ENCODE results near the gene OBP2A.

Gene OBP2A

DNA sequence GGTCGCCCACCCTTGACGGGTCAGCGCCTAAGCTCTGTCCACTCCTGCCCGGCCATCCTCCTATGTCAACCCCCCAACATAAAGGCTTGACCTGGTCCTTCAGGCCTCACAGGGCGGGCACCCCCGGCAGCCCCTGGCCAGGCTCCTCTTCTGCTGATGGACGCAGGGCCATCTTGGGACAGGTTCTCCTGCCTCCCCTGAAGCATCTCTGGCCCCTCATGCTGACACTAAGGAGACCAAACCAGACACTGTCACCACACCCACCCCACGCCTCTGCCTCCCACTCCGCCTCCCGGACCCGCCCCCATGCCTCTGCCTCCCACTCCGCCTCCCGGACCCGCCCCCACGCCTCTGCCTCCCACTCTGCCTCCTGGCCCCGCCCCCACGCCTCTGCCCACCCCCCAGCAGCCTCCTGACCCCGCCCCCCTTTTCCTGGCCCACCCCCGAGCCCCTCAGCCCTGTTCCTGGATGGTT is 6.8 kb downstream of the OBP2A start:
- no peak for ATAC-seq

DNA sequence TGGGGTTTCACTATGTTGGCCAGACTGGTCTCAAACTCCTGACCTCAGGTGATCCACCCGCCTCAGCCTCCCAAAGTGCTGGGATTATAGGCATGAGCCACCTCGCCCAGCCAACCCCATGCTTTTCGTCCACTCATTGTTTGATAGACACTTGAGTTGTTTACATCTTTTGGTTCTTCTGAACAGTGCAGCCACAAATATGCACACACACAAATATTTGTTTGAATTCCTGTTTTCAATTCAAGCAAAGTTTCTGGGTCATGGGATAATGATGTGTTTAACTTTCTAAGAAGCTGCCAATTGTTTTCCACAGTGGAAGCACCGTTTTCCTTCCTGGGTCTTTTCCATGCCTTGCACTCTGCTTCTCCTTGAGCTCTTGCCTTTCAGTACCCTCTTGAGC is 8.8 kb downstream of the OBP2A start:
- ATAC-seq, result no peak

DNA sequence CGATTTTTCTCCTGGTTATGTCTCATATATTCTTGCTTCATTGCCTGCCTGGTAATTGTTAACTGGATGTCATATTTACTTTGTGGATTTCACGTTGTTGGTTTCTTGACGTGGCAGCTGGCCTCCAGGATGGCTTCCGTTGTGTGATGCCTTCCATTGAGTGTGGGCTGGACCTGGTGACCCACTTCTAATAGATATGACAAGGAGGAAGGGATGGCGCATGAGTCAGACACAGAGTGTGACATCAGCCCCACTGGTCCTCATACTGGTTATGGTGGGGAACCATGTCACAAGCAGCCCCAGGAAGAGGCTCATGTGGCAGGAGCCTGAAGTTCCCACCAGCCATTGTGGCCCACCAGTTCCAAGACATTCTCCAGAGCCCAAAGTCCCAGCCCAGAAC is 9.3 kb downstream of the OBP2A start:
- ATAC-seq, result no peak

DNA sequence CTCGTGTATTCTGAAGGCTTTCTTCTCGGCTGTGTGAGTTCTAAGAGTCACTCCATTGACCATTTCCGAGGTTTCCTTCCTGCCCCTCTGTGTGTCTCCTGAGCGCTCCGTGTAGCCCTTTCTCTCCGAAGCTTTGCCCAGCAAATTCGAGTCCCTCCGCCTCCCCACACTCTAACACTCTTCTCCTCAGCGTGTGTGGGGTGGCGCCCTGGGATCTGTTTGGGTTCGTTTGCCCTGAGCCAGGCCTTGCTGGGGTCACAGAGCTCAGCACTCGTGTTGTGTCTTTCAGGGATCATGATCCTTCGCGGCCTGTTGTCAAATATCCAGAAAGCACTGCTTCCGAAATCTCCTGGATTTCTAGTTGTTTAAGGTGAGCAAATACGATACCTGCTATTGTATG is 10.0 kb downstream of the OBP2A start:
- no peak for ATAC-seq

DNA sequence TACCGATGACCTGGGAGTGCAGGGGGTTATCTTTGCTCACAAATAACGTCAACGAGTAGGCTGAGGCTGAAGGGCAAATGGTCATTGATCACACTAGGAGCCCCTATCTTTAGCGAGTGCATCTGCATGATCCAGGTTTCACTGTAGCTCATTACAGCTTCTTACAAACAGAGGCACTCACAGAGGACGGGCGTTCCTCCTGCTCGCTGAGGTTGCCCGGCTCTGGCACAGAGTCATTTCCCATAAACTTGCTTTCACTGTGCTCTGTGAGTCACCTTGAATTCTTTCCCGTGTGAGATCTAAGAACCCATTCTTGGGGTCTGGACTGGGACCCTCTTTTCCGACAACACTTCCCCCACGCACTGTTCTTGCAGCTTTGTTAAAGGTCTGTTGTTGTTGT is 13.7 kb downstream of the OBP2A start:
- ATAC-seq, result no peak

DNA sequence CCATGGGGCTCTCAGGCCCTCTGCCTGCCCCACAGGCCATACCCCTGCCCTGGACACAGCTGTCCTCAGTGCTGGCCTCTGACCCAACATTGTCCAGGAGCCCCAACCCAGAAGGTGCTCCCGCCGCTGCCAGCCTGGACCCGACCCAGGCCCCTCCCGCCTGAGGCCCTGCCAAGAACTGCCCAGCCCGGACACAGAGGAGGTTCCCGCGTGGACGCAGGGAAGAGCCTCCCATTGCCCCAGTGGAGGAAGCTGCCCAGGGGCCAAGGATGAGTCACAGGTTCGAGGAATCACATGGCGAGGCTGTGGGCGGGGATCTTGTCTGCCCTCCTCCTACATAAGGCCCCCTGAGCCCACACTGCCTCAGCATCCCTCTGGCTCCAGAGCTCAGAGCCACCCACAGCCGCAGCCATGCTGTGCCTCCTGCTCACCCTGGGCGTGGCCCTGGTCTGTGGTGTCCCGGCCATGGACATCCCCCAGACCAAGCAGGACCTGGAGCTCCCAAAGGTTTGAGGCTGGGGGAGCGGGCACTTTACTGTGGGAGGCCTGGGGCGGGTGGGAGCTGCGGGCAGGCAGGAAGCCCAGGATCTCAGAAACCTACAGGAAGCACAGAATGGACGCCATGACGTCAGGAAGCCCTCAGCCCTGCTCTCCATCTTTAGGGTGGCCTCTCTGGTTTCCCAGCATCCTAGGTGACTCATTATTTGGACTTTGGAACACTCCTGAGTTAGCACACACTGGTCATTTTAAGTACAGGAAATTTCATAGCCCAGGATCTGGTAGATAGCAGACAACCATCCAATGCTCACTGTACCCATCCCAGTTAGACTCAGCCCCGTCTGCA is 15.7 kb downstream of the OBP2A start, which contains the start of gene PAEP:
TSS of gene PAEP (plus strand) at position 366 of the 844 bp plus-strand sequence.
- no peak for ATAC-seq

DNA sequence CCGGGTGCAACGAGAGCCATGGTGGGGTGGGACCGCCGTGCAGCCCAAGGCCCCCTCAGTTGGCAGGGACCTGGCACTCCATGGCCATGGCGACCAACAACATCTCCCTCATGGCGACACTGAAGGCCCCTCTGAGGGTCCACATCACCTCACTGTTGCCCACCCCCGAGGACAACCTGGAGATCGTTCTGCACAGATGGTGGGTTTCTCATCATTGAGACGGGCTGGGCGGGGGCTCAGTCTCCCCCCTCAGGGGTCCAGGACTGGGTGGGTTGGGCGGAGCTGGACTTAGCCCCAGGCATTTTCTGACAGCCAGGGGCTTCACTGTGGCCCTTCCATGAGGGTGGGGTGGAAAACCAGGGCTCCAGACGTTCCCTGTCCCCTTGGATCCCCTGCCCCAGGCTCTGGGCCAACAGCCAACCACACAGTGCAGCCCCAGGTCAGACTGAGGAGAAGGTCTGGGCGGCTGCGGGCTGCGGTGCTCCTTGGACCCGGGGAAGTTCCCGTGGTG is 16.4 kb downstream of the OBP2A start:
- no peak for ATAC-seq

DNA sequence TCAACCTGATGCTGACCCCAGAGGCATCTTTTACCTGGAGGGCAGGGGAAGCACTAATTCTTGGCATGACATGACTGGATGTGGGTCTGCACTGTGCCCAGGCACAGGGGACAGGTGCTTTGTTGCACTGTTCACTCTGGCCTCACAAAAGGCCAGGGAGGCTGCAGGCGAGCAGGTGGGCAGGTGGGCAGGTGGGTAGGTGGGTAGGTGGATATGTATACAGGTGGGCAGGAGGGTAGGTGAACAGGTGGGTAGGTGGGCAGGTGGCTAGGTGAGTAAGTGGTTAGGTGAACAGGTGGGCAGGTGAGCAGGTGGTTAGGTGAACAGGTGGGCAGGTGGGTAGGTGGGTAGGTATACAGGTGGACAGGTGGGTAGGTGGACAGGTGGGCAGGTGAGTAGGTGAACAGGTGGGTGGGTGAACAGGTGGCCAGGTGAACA is 17.1 kb downstream of the OBP2A start:
- no peak for ATAC-seq

DNA sequence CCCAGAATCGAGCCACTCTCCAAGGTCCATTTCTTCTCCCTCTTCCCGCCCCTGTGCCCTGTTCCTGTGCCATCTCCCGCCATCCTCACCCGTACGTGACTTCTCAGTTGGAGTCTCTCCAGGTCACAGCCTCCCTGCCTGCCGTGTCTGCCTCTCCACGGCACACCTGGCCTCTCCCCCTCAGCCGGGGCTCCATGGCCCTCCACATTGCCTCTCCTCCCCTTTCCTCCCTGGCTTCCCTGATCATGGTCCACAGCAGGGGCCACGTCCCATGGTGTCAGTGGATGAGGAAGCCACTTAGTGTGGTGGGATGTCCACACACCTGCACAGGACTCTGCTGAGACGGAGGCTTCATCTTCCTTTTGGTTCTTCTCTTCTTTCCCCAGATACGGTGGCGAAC is 17.9 kb downstream of the OBP2A start:
- no peak for ATAC-seq

DNA sequence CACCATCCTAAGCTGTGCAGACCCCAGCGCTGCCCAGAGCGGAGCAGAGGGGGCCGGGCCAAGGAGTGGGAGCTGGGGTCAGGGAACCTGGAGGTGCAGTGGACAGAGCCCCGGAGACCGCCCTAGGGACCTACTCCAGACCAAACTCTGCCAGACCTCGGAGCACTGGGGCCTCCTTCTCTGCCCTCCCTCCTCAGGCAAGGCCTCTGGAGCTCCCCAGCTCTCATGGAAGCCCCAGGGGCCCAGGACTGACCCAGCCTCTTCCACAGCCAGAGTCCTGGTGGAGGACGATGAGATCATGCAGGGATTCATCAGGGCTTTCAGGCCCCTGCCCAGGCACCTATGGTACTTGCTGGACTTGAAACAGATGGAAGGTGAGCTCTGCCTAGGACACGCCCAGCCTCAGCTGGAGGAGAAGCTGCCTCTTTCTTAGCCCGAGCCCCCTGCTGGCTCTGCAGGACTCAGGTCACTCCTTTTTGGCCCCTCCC is 19.3 kb downstream of the OBP2A start:
- ATAC-seq, result no peak

DNA sequence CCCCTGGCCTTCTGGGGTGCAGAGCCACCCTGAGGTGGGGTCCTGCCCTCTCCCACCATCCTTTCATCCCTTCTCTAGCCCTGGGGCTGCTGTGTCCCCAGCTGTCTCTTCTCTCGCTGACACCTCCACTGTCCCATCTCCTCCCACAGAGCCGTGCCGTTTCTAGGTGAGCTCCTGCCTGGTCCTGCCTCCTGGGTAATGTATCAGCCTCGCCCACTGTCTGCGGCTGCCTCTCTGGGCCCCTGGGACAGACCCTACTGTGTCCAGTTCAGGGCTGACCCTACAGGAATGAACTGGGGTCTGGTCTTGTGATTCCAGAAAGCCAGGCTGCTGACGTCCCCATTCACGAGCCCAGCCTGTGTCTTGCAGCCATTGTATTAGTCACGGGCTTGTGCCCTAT is 19.7 kb downstream of the OBP2A start:
- ATAC-seq, result no peak

DNA sequence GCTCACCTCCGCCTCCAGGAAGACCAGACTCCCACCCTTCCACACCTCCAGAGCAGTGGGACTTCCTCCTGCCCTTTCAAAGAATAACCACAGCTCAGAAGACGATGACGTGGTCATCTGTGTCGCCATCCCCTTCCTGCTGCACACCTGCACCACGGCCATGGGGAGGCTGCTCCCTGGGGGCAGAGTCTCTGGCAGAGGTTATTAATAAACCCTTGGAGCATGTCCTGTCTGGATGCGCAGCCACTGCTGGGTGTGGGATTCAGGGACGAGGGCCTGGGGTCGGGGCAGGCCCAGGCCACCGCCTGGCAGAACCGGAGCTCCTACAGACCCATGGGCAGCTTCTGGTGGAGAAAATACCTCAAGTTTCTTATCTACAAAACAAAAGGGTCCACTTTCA is 20.6 kb downstream of the OBP2A start:
- no peak for ATAC-seq

DNA sequence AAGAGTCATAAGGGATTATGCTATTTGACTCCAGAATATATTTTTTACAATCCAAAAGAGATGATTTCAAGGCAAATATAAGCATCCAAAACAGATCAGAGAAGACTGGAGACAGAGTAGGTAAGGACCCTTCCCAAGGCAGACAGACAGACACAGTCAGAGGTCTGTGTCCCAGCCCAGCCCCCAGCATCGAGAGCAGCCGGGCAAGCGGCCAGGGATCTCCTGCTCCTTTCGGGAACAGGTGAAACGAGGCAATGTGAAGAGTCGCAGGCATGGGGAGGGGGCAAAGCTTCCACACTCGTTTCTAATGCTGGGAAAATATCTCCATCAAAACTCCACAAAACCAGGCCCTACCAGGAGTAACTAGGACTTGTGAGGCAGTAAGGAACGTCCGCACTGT is 21.4 kb downstream of the OBP2A start:
- ATAC-seq, result no peak

DNA sequence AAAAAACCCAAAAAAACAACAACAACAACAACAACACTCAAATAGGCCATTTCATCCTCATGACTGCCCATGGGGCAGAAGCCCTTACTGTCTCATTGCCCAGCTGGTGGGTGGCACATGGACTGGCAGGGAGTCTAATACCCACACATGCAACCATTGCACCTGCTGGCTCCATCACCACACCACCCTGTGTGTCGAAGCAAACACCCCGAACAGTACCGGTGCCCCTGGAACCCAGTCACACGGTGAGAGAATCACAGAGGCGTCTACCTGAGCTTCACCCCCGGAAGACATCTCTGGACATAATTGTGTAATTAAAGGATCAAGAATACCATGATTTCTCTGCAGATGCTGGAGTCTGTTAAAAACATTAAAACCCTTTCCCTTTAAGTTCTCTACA is 22.1 kb downstream of the OBP2A start:
- no peak for ATAC-seq

DNA sequence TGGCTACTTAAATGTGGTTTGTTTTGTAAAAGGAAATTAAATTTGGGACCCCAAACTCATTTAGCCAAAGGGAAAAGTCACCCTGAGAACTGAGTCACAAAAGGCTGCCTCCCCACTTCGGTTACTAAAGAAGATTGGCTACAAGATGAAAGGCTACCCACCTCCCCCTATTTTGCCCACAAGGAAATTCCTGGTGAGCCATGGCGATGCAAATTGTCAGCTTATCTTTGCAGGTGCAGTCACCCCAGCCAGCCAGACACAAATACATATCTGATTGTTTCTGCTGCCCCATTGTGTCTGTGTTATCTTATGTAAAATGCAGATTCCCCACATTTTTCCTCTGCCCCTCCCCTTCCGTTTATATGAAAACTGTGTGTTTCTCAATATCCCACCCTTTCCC is 24.5 kb downstream of the OBP2A start:
- no peak for ATAC-seq

DNA sequence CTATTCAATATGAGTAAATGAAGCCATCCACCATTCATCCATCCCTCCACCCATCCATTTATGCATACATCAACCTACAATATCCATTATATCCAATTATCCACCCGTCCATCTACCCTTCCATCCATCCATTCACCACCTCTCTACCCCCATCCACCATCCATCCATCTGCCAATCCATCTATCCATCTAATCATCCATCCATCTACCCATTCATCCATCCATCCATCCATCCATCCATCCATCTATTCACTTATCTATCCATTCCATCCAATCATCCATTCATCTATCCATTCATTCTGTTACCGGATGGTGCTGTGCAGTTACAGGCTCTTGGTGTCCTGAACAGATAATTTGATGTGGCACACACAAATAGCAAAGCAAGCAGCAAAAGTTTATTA is 26.3 kb downstream of the OBP2A start:
- no peak for ATAC-seq

DNA sequence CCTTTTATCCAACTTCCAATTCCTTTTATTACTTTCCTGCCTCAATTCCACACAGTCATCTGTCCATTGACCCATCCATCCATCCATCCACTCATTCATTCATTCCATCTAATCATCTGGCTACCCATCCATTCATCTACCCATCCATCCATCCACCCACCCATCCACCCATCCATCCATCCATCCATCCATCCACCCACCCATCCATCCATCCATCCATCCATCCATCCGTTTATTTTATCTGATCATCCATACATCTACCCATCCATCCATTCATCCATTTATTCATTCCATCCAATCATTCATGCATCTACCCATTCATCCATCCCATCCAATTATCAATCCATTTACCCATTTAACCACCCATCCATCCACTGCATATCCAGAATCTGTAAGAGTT is 27.2 kb downstream of the OBP2A start:
- ATAC-seq, result no peak

DNA sequence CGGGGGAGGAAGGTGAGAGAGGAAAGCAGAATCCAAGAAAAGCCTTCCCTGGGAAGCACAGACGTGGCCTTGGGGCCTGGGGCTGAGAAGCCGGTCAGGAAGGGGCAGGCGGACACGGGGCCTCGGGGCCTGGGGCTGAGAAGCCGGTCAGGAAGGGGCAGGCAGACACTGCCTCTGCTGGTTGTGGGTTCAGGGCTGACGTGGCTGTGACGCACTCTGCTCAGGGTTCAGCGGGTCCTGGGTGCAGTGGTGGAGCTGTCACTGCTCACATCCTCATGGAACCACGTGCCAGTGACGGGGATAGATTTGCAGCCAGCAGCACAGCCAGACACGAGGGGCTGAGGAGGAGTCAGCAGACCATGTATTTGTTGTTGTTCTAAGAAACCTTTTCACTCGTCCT is 28.4 kb downstream of the OBP2A start:
- ATAC-seq, result no peak

DNA sequence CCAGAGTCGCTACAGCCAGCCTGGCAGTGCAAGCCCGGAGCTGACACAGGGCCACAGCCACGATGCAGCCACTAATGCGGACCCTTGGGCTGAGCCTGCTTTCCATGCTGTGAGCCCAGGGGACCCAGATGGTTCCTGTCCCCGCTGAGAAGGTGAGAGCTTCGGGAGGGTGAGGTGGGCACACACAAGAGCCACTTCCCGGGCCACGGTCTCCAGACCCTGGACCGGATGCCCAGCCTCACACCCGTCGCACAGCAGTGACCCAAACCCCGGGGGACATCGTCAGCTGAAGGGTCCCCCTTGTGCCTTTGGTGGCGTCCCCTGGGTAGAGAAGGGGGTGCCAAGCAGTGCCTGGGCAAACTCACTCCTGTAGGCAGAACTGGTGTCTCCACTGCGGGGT is 29.0 kb downstream of the OBP2A start:
- ATAC-seq, result no peak

DNA sequence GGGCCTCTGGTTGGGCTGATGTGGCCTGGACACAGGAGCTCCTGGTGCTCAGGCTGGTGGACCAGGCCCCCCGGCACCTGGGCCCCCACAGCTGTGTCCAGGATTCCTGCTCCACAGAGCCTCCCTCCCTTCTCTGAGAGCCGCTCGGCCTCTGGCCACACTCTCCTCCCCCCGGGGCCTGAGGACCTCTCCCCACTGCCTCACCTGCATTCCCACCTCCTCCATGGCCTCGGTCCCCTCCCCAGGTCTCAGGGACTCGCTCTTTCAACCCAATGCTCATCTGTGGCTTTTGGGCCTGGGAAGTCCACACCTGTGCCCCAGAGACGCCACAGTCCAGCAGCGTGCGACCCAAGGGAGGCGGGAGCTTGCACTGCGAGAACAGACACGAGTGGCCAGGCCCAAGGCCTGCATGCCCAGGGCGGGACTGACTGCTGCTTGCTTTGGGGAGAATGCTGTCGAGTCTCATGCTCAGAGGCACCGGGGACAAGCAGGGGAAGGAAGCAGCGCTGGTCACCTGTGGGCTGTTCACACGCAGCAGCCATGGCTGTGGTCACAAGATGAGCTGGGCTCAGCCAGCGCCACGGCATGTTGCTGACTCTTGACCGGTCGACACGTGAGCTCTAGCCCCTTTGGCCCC is 30.2 kb downstream of the OBP2A start:
- no peak for ATAC-seq

DNA sequence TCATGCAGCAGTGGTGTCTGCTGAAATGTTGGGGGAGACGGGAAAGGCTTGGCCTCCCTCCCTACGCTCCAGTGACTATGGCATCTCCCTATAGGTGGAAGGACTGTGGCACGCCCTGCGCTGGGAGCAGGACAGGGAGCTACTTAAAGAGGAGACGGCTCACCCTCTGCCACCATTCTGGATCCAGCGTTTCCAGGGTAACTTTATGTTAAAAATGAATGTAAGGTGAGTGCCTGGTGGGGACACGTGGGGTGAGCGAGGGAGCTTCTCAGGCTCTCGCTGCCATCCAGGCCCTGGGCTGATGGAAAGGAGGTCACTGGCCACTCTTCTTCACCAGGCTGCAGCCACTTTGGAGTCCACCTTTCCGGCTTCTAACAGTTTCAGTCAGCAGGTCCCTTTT is 31.3 kb downstream of the OBP2A start:
- ATAC-seq, result no peak

DNA sequence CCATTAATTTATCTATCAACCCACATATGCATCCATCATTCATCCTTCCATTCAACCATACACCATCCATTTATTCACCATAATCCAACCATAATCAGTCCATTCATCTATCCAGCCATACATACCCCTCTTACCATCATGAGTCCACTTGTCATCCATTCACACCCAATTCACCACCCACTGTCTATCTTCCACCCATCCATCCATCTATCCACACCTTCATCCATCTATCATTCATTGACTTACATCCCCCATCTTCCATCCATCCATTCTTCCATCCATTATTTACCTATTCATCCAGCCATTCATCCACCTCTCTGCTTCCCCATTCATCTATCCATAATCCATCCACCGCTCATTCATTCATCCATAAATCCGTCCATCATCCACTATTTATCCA is 33.4 kb downstream of the OBP2A start:
- ATAC-seq, result no peak

DNA sequence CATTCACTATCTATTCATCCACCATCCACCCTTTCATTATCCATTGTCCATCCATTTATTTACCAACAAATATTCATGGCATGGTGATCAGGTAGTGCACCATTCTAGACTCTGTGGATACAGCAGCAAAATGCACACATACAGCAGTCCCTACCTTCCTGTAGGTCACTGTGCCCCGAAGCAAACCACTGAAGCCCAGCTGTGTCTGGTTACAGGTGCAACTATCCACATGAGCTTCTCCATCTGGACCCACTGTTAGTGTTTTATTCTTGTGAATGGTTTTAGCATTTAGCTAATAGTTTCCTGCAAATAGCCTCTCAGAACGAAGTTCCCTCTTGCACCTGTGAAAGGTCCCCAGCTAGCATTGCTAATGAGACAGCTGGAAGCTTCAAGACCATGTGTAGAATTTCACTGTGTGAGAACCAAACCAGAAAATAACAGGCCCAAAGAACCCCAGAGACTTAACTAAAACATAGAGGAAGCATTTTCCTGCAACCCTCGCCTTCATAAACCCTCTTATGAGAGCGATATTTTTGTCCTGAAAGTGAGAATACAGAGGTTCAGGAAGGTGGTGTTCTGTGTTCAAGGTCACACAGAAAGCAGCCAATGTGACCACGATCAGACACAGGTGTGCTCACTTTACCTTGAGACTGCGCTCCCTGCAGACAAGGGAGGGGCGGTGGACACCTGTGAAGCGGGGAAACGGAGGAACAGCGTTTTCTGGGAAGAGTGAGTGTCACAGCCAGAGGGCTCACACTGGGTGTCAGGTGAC is 34.1 kb downstream of the OBP2A start:
- no peak for ATAC-seq

All from activated CD4-positive, CD25-positive, alpha-beta regulatory T cell treated with anti-CD3 and anti-CD28 coated beads, Interleukin-2, amount 50 U/mL, for 24 hours (primary cell).